ENCODE results near the gene ANKMY1.
A peak's percentile ranks its signal among the peaks of the same experiment; 100 is the strongest.

ANKMY1 gene

GRCh38 chr2:240567872-240568677 lies 10.3 kb upstream of the ANKMY1 start, which contains the start of gene RNPEPL1:
Gene RNPEPL1, plus strand, starts transcription at chr2:240568484. Its CDS starts 103 bp downstream, at chr2:240568587.
- H3K4me3 ChIP-seq (replicated peaks; ENCODE audit: low read depth, low read length): peak within 1 kb of the TSS; percentile 61
- no peak for DNase-seq (ENCODE audit: extremely low read depth, low read depth)
- no peak for TF ChIP-seq CTCF (IDR thresholded peaks at IDR 0.05; ENCODE audit: low read depth, low read length, missing control alignments)

- no peak for DNase-seq (ENCODE audit: extremely low read depth, low read depth)
Measured at GRCh38 chr2:240567137-240567871, 9.5 kb upstream of the ANKMY1 start.

GRCh38 chr2:240566203-240567136 lies 8.7 kb upstream of the ANKMY1 start:
- peak overlapping the region; percentile 58 for H3K4me3 ChIP-seq (replicated peaks; ENCODE audit: low read depth, low read length)
- no peak for DNase-seq (ENCODE audit: extremely low read depth, low read depth)
- peak; percentile 67 for TF ChIP-seq CTCF (IDR thresholded peaks at IDR 0.05; ENCODE audit: low read depth, low read length, missing control alignments)

More at GRCh38 chr2:240567137-240567871, 9.5 kb upstream of the ANKMY1 start:
- no peak for TF ChIP-seq CTCF (IDR thresholded peaks at IDR 0.05; ENCODE audit: low read depth, low read length, missing control alignments)
- H3K4me3 ChIP-seq (replicated peaks; ENCODE audit: low read depth, low read length): peak overlapping the region; percentile 58

- DNase-seq (ENCODE audit: extremely low read depth, low read depth): no peak
Measured at GRCh38 chr2:240565333-240566202, 7.8 kb upstream of the ANKMY1 start.

GRCh38 chr2:240564561-240565332 lies 7.0 kb upstream of the ANKMY1 start:
- no peak for TF ChIP-seq CTCF (IDR thresholded peaks at IDR 0.05; ENCODE audit: low read depth, low read length, missing control alignments)
- H3K4me3 ChIP-seq (replicated peaks; ENCODE audit: low read depth, low read length): no peak overlapping the region
- no peak for DNase-seq (ENCODE audit: extremely low read depth, low read depth)

More at GRCh38 chr2:240565333-240566202, 7.8 kb upstream of the ANKMY1 start:
- no peak overlapping the region for H3K4me3 ChIP-seq (replicated peaks; ENCODE audit: low read depth, low read length)
- no peak for TF ChIP-seq CTCF (IDR thresholded peaks at IDR 0.05; ENCODE audit: low read depth, low read length, missing control alignments)
